HEK293 (cell line): ENCODE results near the gene LCN12.

Experiments used
- HOXA7 ChIP-seq: sonication (generic); formaldehyde crosslinking; IDR thresholded peaks from 2 replicates; pipeline ENCODE4 v1.8.1; 2022; ENCODE audit warnings: missing genetic modification reagents, borderline replicate concordance
- HOXC10 ChIP-seq: sonication (generic); formaldehyde crosslinking; IDR thresholded peaks from 2 replicates; pipeline ENCODE4 v1.8.1; 2023; ENCODE audit warnings: mild to moderate bottlenecking, missing genetic modification reagents
- HOXD13 ChIP-seq: sonication (generic); formaldehyde crosslinking; IDR thresholded peaks from 2 replicates; pipeline ENCODE4 v1.8.0; 2022; ENCODE audit warnings: missing genetic modification reagents, borderline replicate concordance
- KLF16 ChIP-seq: fragments of 450-650 bp; formaldehyde crosslinking; IDR thresholded peaks from 2 replicates; pipeline ENCODE4 v1.5.1; 2017; ENCODE audit warnings: missing biosample characterization, missing genetic modification characterization
- MEIS1 ChIP-seq: sonication (generic); formaldehyde crosslinking; IDR thresholded peaks from 2 replicates; pipeline ENCODE4 v1.8.1; 2022; ENCODE audit warnings: missing genetic modification reagents, mild to moderate bottlenecking, borderline replicate concordance
- REPIN1 ChIP-seq: fragments of 450-650 bp; formaldehyde crosslinking; IDR thresholded peaks from 2 replicates; pipeline ENCODE4 v1.5.1; 2017; ENCODE audit warnings: missing biosample characterization, missing genetic modification characterization, low read depth
- SCRT2 ChIP-seq: fragments of 450-650 bp; formaldehyde crosslinking; IDR thresholded peaks from 2 replicates; pipeline ENCODE4 v1.5.1; 2016; ENCODE audit warnings: missing biosample characterization, missing genetic modification characterization
- SETDB1 ChIP-seq: IDR thresholded peaks from one replicate; pipeline ENCODE4 v1.6.1; 2017; ENCODE audit warnings: mild to moderate bottlenecking, low read length, moderate library complexity, mixed read lengths; ENCODE audit not compliant: insufficient read length
- SP3 ChIP-seq: fragments of 450-650 bp; formaldehyde crosslinking; IDR thresholded peaks from 2 replicates; pipeline ENCODE4 v1.5.1; 2016; ENCODE audit warnings: missing biosample characterization, missing genetic modification characterization
- SP7 ChIP-seq: fragments of 450-650 bp; formaldehyde crosslinking; IDR thresholded peaks from 2 replicates; pipeline ENCODE4 v1.5.1; 2016; ENCODE audit warnings: missing biosample characterization, missing genetic modification characterization
- WT1 ChIP-seq: fragments of 450-650 bp; formaldehyde crosslinking; IDR thresholded peaks from 2 replicates; pipeline ENCODE4 v1.5.1; 2016; ENCODE audit warnings: missing biosample characterization, missing genetic modification characterization
- ZBTB10 ChIP-seq: fragments of 450-650 bp; formaldehyde crosslinking; IDR thresholded peaks from 2 replicates; pipeline ENCODE4 v1.5.1; 2016; ENCODE audit warnings: missing biosample characterization, missing genetic modification characterization
- ZBTB21 ChIP-seq: fragments of 450-650 bp; formaldehyde crosslinking; IDR thresholded peaks from 2 replicates; pipeline ENCODE4 v1.5.1; 2017; ENCODE audit warnings: missing biosample characterization, missing genetic modification characterization
- ZBTB48 ChIP-seq: fragments of 450-650 bp; formaldehyde crosslinking; IDR thresholded peaks from 2 replicates; pipeline ENCODE4 v1.5.1; 2016; ENCODE audit warnings: missing biosample characterization, missing genetic modification characterization
- ZNF16 ChIP-seq: fragments of 450-650 bp; formaldehyde crosslinking; IDR thresholded peaks from 2 replicates; pipeline ENCODE4 v1.5.1; 2016; ENCODE audit warnings: low read depth, missing biosample characterization, missing genetic modification characterization
- ZNF23 ChIP-seq: fragments of 450-650 bp; formaldehyde crosslinking; IDR thresholded peaks from 2 replicates; pipeline ENCODE4 v1.5.1; 2016; ENCODE audit warnings: missing biosample characterization, missing genetic modification characterization, borderline replicate concordance
- ZNF248 ChIP-seq: fragments of 450-650 bp; formaldehyde crosslinking; IDR thresholded peaks from 2 replicates; pipeline ENCODE4 v1.5.1; 2017; ENCODE audit warnings: missing biosample characterization, missing genetic modification characterization
- ZNF302 ChIP-seq: fragments of 450-650 bp; formaldehyde crosslinking; IDR thresholded peaks from 2 replicates; pipeline ENCODE4 v1.5.1; 2016; ENCODE audit warnings: missing biosample characterization, missing genetic modification characterization, low read depth
- ZNF416 ChIP-seq: fragments of 450-650 bp; formaldehyde crosslinking; IDR thresholded peaks from 2 replicates; pipeline ENCODE4 v1.5.1; 2016; ENCODE audit warnings: missing biosample characterization, missing genetic modification characterization
- ZNF529 ChIP-seq: fragments of 450-650 bp; formaldehyde crosslinking; IDR thresholded peaks from 2 replicates; pipeline ENCODE4 v1.5.1; 2017; ENCODE audit warnings: missing genetic modification characterization, missing biosample characterization; ENCODE audit not compliant: insufficient replicate concordance
- ZNF530 ChIP-seq: fragments of 450-650 bp; formaldehyde crosslinking; IDR thresholded peaks from 2 replicates; pipeline ENCODE4 v1.5.1; 2016; ENCODE audit warnings: low read depth, missing biosample characterization, missing genetic modification characterization
- ZNF571 ChIP-seq: fragments of 450-650 bp; formaldehyde crosslinking; IDR thresholded peaks from 2 replicates; pipeline ENCODE4 v1.5.0; 2017; ENCODE audit warnings: missing biosample characterization, missing genetic modification characterization
- ZNF600 ChIP-seq: fragments of 450-650 bp; formaldehyde crosslinking; IDR thresholded peaks from 2 replicates; pipeline ENCODE4 v1.5.1; 2016; ENCODE audit warnings: missing biosample characterization, missing genetic modification characterization
- ZNF623 ChIP-seq: fragments of 450-650 bp; formaldehyde crosslinking; IDR thresholded peaks from 2 replicates; pipeline ENCODE4 v1.5.1; 2016; ENCODE audit warnings: missing biosample characterization, missing genetic modification characterization
- ZNF645 ChIP-seq: fragments of 450-650 bp; formaldehyde crosslinking; IDR thresholded peaks from 2 replicates; pipeline ENCODE4; 2016; ENCODE audit warnings: missing biosample characterization, missing genetic modification characterization
- ZNF747 ChIP-seq: fragments of 450-650 bp; formaldehyde crosslinking; IDR thresholded peaks from 2 replicates; pipeline ENCODE4 v1.5.1; 2016; ENCODE audit warnings: missing biosample characterization, missing genetic modification characterization
- ZNF76 ChIP-seq: fragments of 450-650 bp; formaldehyde crosslinking; IDR thresholded peaks from 2 replicates; pipeline ENCODE4; 2016; ENCODE audit warnings: low read depth, missing biosample characterization, missing genetic modification characterization, borderline replicate concordance
- TF ChIP-seq, protein P1 (sequence below): fragments of 450-650 bp; formaldehyde crosslinking; IDR thresholded peaks from 2 replicates; pipeline ENCODE4 v1.5.1; 2016; ENCODE audit warnings: missing biosample characterization, missing genetic modification characterization
- TF ChIP-seq, protein P2 (sequence below): fragments of 450-650 bp; formaldehyde crosslinking; IDR thresholded peaks from 2 replicates; pipeline ENCODE4 v1.5.1; 2016; ENCODE audit warnings: missing biosample characterization, missing genetic modification characterization
- TF ChIP-seq, protein P3 (sequence below): fragments of 450-650 bp; formaldehyde crosslinking; IDR thresholded peaks from 2 replicates; pipeline ENCODE4 v1.5.1; 2016; ENCODE audit warnings: missing biosample characterization, missing genetic modification characterization
- TF ChIP-seq, protein P4 (sequence below): fragments of 450-650 bp; formaldehyde crosslinking; IDR thresholded peaks from 2 replicates; pipeline ENCODE4 v1.5.1; 2016; ENCODE audit warnings: missing biosample characterization, missing genetic modification characterization, low read depth

LCN12 gene

DNA sequence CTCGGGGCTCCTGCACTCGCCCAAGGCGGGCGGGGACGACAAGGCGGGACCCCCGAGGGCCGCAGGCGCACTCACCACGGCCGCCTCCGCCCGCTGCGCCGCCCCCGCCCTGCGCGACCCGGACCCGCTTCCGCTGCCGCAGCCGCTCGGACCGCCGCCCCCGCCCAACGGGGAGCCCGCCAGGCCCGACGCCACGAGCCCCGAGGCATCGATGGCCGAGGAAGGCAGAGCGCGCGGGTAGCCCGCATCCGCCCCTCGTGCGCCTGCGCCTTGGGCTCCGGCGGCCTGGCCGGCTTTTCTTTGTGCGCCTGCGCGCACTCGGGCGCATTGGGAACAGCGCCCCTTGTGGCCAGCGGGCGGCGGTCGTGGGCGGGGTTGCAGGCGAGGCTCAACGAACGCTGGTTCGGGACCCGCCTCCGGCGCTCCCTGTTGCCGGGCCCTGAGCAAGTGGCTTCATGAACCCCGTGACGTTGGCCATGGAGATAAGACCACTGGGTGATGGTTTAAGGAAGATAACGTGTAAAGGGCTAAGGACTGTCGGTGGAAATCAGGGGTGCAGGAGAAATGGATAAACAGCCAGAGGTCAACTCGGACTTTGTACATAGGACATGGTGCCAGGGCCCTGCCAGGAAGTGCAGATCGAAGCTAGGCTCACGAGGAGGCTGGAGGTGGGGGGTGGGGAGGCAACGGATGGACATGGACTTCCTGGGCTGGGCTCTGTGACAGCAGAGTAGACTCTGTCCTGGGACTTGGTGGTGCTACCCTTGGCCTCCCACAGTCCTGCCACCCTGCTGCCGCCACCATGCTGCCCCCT is 7.3 kb upstream of the LCN12 start, which contains the start of the genes C8G and FBXW5 (continued):
- 0 out of 2 replicates have a peak, but pooled peaks have one; percentile 55 for TF ChIP-seq ZBTB10 (tag by site-specific recombination)
- 0 out of 2 replicates have a peak, but pooled peaks have one; percentile 17 for TF ChIP-seq ZBTB21 (tag by site-specific recombination)
- no peak for TF ChIP-seq ZNF747 (tag by site-specific recombination)
- peak; percentile 50; the same call in 1 of the 2 replicates for TF ChIP-seq ZNF76 (tag by site-specific recombination)
- no peak for TF ChIP-seq WT1
- TF ChIP-seq MEIS1 (CRISPR knock-in tag) = no peak
- TF ChIP-seq ZNF571 = no peak
- peak; percentile 73 for TF ChIP-seq SCRT2
- TF ChIP-seq, protein P1, sequence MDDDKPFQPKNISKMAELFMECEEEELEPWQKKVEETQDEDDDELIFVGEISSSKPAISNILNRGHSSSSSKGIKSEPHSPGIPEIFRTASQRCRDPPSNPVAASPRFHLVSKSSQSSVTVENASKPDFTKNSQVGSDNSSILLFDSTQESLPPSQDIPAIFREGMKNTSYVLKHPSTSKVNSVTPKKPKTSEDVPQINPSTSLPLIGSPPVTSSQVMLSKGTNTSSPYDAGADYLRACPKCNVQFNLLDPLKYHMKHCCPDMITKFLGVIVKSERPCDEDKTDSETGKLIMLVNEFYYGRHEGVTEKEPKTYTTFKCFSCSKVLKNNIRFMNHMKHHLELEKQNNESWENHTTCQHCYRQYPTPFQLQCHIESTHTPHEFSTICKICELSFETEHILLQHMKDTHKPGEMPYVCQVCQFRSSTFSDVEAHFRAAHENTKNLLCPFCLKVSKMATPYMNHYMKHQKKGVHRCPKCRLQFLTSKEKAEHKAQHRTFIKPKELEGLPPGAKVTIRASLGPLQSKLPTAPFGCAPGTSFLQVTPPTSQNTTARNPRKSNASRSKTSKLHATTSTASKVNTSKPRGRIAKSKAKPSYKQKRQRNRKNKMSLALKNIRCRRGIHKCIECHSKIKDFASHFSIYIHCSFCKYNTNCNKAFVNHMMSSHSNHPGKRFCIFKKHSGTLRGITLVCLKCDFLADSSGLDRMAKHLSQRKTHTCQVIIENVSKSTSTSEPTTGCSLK (tag by site-specific recombination) = no peak
- TF ChIP-seq, protein P2, sequence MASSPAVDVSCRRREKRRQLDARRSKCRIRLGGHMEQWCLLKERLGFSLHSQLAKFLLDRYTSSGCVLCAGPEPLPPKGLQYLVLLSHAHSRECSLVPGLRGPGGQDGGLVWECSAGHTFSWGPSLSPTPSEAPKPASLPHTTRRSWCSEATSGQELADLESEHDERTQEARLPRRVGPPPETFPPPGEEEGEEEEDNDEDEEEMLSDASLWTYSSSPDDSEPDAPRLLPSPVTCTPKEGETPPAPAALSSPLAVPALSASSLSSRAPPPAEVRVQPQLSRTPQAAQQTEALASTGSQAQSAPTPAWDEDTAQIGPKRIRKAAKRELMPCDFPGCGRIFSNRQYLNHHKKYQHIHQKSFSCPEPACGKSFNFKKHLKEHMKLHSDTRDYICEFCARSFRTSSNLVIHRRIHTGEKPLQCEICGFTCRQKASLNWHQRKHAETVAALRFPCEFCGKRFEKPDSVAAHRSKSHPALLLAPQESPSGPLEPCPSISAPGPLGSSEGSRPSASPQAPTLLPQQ (tag by site-specific recombination) = peak; percentile 48; the same call in 1 of the 2 replicates
- TF ChIP-seq HOXC10 = no peak
- TF ChIP-seq SP3 = peak; percentile 66
- no peak for TF ChIP-seq ZNF416 (tag by site-specific recombination)
- no peak for TF ChIP-seq ZNF645
- TF ChIP-seq ZNF23 (tag by site-specific recombination) = no peak
- TF ChIP-seq ZBTB48 (tag by site-specific recombination) = no peak
- TF ChIP-seq ZNF623 (tag by site-specific recombination) = no peak
- TF ChIP-seq HOXD13 = no peak
- TF ChIP-seq REPIN1 (tag by site-specific recombination) = no peak
- peak; percentile 60 for TF ChIP-seq SP7 (tag by site-specific recombination)
- TF ChIP-seq, protein P3, sequence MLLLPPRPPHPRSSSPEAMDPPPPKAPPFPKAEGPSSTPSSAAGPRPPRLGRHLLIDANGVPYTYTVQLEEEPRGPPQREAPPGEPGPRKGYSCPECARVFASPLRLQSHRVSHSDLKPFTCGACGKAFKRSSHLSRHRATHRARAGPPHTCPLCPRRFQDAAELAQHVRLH (tag by site-specific recombination) = peak; percentile 76
- TF ChIP-seq ZNF16 = no peak
- TF ChIP-seq KLF16 (tag by site-specific recombination) = no peak
- TF ChIP-seq ZNF600 (tag by site-specific recombination) = peak; percentile 49; the same call in 1 of the 2 replicates
- TF ChIP-seq ZNF302 = no peak
- no peak for TF ChIP-seq ZNF530
- no peak for TF ChIP-seq ZNF248
- TF ChIP-seq HOXA7 (CRISPR knock-in tag) = no peak
- no peak for TF ChIP-seq ZNF529 (tag by site-specific recombination)
- TF ChIP-seq, protein P4, sequence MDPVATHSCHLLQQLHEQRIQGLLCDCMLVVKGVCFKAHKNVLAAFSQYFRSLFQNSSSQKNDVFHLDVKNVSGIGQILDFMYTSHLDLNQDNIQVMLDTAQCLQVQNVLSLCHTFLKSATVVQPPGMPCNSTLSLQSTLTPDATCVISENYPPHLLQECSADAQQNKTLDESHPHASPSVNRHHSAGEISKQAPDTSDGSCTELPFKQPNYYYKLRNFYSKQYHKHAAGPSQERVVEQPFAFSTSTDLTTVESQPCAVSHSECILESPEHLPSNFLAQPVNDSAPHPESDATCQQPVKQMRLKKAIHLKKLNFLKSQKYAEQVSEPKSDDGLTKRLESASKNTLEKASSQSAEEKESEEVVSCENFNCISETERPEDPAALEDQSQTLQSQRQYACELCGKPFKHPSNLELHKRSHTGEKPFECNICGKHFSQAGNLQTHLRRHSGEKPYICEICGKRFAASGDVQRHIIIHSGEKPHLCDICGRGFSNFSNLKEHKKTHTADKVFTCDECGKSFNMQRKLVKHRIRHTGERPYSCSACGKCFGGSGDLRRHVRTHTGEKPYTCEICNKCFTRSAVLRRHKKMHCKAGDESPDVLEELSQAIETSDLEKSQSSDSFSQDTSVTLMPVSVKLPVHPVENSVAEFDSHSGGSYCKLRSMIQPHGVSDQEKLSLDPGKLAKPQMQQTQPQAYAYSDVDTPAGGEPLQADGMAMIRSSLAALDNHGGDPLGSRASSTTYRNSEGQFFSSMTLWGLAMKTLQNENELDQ (tag by site-specific recombination) = no peak
- no peak for TF ChIP-seq SETDB1
